SK-N-SH treated with all-trans-retinoic acid at 6 μM for 48 hours (cell line): ENCODE data around the gene YIPF4.
"Not testable (repeated sequence)": the region's sequence is repeated elsewhere in the genome, so short reads cannot be mapped to it uniquely, and the experiment has no call there.

ENCODE experiments used
- ATAC-seq: fragments of 200-7000 bp; cut with Tn5 transposase; 3 replicates; pipeline ENCODE4 v1.9.1; 2020; ENCODE audit warnings: mild to moderate bottlenecking, moderate library complexity
- ARNTL ChIP-seq: fragments of 450-650 bp; formaldehyde crosslinking; IDR thresholded peaks from 2 replicates; pipeline ENCODE4 v1.5.0; 2020; ENCODE audit warnings: low read depth, mild to moderate bottlenecking, moderate library complexity, borderline replicate concordance
- CREB5 ChIP-seq: fragments of 250-450 bp; sonication (Bioruptor Pico); IDR thresholded peaks from 2 replicates; pipeline ENCODE4 v1.5.1; 2020; ENCODE audit warnings: low read depth, mild to moderate bottlenecking, moderate library complexity
- CSDC2 ChIP-seq: fragments of 250-450 bp; sonication (Bioruptor Pico); IDR thresholded peaks from 2 replicates; pipeline ENCODE4 v1.5.0; 2020; ENCODE audit warnings: mild to moderate bottlenecking, moderate library complexity
- ESRRG ChIP-seq: fragments of 250-450 bp; sonication (Bioruptor Pico); IDR thresholded peaks from 2 replicates; pipeline ENCODE4 v1.6.1; 2021; ENCODE audit warnings: mild to moderate bottlenecking
- GLIS3 ChIP-seq: fragments of 250-450 bp; sonication (Bioruptor Pico); IDR thresholded peaks from 2 replicates; pipeline ENCODE4 v1.5.0; 2020; ENCODE audit warnings: mild to moderate bottlenecking, moderate library complexity
- ISL1 ChIP-seq: fragments of 250-450 bp; sonication (Bioruptor Pico); IDR thresholded peaks from 2 replicates; pipeline ENCODE4 v2.1.2; 2022; ENCODE audit warnings: mild to moderate bottlenecking, moderate library complexity
- OSR1 ChIP-seq: fragments of 250-450 bp; sonication (Bioruptor Pico); IDR thresholded peaks from 2 replicates; pipeline ENCODE4 v1.8.0; 2022; ENCODE audit warnings: moderate library complexity, mild to moderate bottlenecking, inconsistent platforms
- PATZ1 ChIP-seq: fragments of 250-450 bp; sonication (Bioruptor Pico); IDR thresholded peaks from 2 replicates; pipeline ENCODE4 v1.8.0; 2020; ENCODE audit warnings: mild to moderate bottlenecking, moderate library complexity, borderline replicate concordance
- PPARA ChIP-seq: fragments of 250-450 bp; sonication (Bioruptor Pico); IDR thresholded peaks from 2 replicates; pipeline ENCODE4 v1.5.0; 2020; ENCODE audit warnings: mild to moderate bottlenecking, borderline replicate concordance
- RARB ChIP-seq: fragments of 250-450 bp; sonication (Bioruptor Pico); IDR thresholded peaks from 2 replicates; pipeline ENCODE4 v1.8.0; 2021; ENCODE audit warnings: mild to moderate bottlenecking, moderate library complexity
- SNAI2 ChIP-seq: fragments of 250-450 bp; sonication (Bioruptor Pico); IDR thresholded peaks from 2 replicates; pipeline ENCODE4 v1.5.0; 2020; ENCODE audit warnings: mild to moderate bottlenecking, moderate library complexity
- TOX ChIP-seq: fragments of 250-450 bp; sonication (Bioruptor Pico); IDR thresholded peaks from 2 replicates; pipeline ENCODE4 v1.8.0; 2021; ENCODE audit warnings: mild to moderate bottlenecking, moderate library complexity, borderline replicate concordance
- ZC3H10 ChIP-seq: fragments of 250-450 bp; sonication (Bioruptor Pico); IDR thresholded peaks from 2 replicates; pipeline ENCODE4 v1.5.1; 2021; ENCODE audit warnings: mild to moderate bottlenecking, moderate library complexity
- ZFP3 ChIP-seq: fragments of 250-450 bp; sonication (Bioruptor Pico); IDR thresholded peaks from 2 replicates; pipeline ENCODE4 v1.5.0; 2020; ENCODE audit warnings: mild to moderate bottlenecking, moderate library complexity
- ZNF565 ChIP-seq: fragments of 450-650 bp; formaldehyde crosslinking; conservative IDR thresholded peaks from 2 replicates; pipeline ENCODE4 v1.5.0; 2020; ENCODE audit warnings: low read depth, mild to moderate bottlenecking, moderate library complexity
- ZNF70 ChIP-seq: fragments of 450-650 bp; formaldehyde crosslinking; IDR thresholded peaks from 2 replicates; pipeline ENCODE4 v1.5.0; 2020; ENCODE audit warnings: mild to moderate bottlenecking, moderate library complexity
- ZNF8 ChIP-seq: fragments of 450-650 bp; formaldehyde crosslinking; IDR thresholded peaks from 2 replicates; pipeline ENCODE4 v1.5.0; 2020; ENCODE audit warnings: mild to moderate bottlenecking, moderate library complexity
- TF ChIP-seq, protein P1 (sequence below): fragments of 250-450 bp; sonication (Bioruptor Pico); IDR thresholded peaks from 2 replicates; pipeline ENCODE4 v1.8.0; 2021; ENCODE audit warnings: low read depth, mild to moderate bottlenecking, moderate library complexity, borderline replicate concordance
- TF ChIP-seq, protein P2 (sequence below): fragments of 250-450 bp; sonication (Bioruptor Pico); IDR thresholded peaks from 2 replicates; pipeline ENCODE4 v1.5.0; 2020; ENCODE audit warnings: mild to moderate bottlenecking, moderate library complexity
- TF ChIP-seq, protein P3 (sequence below): fragments of 250-450 bp; sonication (Bioruptor Pico); IDR thresholded peaks from 2 replicates; pipeline ENCODE4 v1.5.1; 2021; ENCODE audit warnings: mild to moderate bottlenecking, moderate library complexity

YIPF4 gene

DNA sequence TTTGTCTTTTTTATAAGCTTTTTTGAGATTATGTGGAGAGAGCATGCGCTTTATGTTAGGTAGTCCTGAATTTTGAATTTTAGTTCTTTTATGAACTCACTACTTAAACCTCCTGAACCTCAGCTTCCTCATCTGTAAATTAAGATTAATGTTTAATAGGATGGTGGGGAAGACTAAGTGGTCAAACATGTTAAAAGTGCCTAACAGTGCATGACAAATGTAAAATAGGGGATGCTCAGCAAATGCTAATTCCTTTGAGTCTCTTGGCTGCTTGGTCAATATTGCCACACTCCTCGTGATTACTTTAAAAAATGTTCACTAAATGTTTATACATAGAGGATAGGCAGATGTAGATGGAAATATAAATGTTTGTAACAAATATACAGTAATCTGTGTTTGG lies 85.9 kb downstream of the YIPF4 start:
- TF ChIP-seq, protein P1, sequence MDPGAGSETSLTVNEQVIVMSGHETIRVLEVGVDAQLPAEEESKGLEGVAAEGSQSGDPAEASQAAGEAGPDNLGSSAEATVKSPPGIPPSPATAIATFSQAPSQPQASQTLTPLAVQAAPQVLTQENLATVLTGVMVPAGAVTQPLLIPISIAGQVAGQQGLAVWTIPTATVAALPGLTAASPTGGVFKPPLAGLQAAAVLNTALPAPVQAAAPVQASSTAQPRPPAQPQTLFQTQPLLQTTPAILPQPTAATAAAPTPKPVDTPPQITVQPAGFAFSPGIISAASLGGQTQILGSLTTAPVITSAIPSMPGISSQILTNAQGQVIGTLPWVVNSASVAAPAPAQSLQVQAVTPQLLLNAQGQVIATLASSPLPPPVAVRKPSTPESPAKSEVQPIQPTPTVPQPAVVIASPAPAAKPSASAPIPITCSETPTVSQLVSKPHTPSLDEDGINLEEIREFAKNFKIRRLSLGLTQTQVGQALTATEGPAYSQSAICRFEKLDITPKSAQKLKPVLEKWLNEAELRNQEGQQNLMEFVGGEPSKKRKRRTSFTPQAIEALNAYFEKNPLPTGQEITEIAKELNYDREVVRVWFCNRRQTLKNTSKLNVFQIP (CRISPR knock-in tag): no peak
- TF ChIP-seq ZC3H10 (CRISPR knock-in tag) (no peak), CSDC2 (CRISPR knock-in tag) (no peak), ISL1 (no peak), OSR1 (CRISPR knock-in tag) (no peak), PPARA (CRISPR knock-in tag) (no peak), SNAI2 (CRISPR knock-in tag) (no peak), CREB5 (no peak), ESRRG (CRISPR knock-in tag) (no peak), PATZ1 (no peak), ZNF70 (CRISPR knock-in tag) (no peak), GLIS3 (CRISPR knock-in tag) (no peak), RARB (CRISPR knock-in tag) (no peak), TOX (CRISPR knock-in tag) (no peak), ZNF8 (CRISPR knock-in tag) (no peak), ZNF565 (CRISPR knock-in tag) (no peak), ARNTL (no peak), ZFP3 (CRISPR knock-in tag) (no peak)
- TF ChIP-seq, protein P2, sequence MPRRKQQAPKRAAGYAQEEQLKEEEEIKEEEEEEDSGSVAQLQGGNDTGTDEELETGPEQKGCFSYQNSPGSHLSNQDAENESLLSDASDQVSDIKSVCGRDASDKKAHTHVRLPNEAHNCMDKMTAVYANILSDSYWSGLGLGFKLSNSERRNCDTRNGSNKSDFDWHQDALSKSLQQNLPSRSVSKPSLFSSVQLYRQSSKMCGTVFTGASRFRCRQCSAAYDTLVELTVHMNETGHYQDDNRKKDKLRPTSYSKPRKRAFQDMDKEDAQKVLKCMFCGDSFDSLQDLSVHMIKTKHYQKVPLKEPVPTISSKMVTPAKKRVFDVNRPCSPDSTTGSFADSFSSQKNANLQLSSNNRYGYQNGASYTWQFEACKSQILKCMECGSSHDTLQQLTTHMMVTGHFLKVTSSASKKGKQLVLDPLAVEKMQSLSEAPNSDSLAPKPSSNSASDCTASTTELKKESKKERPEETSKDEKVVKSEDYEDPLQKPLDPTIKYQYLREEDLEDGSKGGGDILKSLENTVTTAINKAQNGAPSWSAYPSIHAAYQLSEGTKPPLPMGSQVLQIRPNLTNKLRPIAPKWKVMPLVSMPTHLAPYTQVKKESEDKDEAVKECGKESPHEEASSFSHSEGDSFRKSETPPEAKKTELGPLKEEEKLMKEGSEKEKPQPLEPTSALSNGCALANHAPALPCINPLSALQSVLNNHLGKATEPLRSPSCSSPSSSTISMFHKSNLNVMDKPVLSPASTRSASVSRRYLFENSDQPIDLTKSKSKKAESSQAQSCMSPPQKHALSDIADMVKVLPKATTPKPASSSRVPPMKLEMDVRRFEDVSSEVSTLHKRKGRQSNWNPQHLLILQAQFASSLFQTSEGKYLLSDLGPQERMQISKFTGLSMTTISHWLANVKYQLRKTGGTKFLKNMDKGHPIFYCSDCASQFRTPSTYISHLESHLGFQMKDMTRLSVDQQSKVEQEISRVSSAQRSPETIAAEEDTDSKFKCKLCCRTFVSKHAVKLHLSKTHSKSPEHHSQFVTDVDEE: no peak
- TF ChIP-seq, protein P3, sequence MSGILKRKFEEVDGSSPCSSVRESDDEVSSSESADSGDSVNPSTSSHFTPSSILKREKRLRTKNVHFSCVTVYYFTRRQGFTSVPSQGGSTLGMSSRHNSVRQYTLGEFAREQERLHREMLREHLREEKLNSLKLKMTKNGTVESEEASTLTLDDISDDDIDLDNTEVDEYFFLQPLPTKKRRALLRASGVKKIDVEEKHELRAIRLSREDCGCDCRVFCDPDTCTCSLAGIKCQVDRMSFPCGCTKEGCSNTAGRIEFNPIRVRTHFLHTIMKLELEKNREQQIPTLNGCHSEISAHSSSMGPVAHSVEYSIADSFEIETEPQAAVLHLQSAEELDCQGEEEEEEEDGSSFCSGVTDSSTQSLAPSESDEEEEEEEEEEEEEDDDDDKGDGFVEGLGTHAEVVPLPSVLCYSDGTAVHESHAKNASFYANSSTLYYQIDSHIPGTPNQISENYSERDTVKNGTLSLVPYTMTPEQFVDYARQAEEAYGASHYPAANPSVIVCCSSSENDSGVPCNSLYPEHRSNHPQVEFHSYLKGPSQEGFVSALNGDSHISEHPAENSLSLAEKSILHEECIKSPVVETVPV: no peak
- ATAC-seq: no peak

DNA sequence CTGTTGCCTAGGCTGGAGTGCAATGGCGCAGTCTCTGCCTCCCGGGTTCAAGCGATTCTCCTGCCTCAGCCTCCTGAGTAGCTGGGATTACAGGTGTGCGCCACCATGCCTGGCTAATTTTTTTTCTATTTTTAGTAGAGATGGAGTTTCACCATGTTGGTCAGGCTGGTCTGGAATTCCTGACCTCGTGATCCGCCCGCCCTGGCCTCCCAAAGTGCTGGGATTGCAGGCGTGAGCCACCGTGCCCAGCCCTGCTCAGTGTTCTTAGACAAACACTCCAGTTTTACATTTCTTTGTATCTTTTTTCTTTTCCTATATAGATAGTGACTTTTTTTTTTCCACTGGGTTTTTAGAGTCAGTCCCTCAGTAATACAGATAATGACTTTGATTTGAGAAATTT lies 86.6 kb downstream of the YIPF4 start:
- not testable (repeated sequence) for ATAC-seq

DNA sequence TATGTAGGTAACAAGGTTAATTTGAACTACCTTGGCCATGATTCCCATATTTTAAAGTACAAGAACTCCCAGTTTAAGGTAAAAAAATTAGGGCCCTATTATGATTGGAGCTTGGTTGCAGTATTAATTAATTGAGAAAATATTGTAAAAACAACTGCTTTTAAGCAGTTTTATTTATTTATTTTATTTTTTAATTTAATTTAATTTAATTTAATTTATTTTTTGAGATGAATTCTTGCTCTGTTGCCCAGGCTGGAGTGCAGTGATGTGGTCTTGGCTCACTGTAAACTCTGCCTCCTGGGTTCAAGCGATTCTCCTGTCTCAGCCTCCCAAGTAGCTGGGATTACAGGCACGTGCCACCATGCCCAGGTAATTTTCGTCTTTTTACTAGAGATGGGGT lies 88.0 kb downstream of the YIPF4 start:
- not testable (repeated sequence) for ATAC-seq
